IMR-90 (cell line): ENCODE data around the gene OLFM4. TPM values are rescaled to one million over a fixed set of nuclear protein-coding genes. Genes with fewer than 3 reads are reported as not detected.

ENCODE experiments used
- ATAC-seq: fragments of 200-7000 bp; cut with Tn5 transposase; 2 replicates; pipeline ENCODE4 v1.9.1; 2020; ENCODE audit warnings: low read depth, mild to moderate bottlenecking, moderate library complexity
- BruUV-seq: library from RNA; stranded (reverse); fragments of 400-500 nt; replicated peaks from 2 replicates; lab custom pipeline; 2021; lab: Mats Ljungman, UMichigan
- CTCF ChIA-PET: fragments of 300-600 bp; formaldehyde crosslinking; extraction: SDS; loops from one replicate; lab custom pipeline; 2021; ENCODE audit warnings: antibody characterized with exemption; lab: Yijun Ruan, JAX
- POLR2A ChIA-PET: fragments of 300-600 bp; sonication (Branson Sonifier 250); formaldehyde crosslinking; loops from one replicate; lab custom pipeline; 2022; ENCODE audit warnings: antibody characterized with exemption; ENCODE audit not compliant: unreplicated experiment; lab: Charles Lee
- DNase-seq: peaks from one replicate; pipeline ENCODE4 v3.0.0; 2013
- H2AFZ ChIP-seq: replicated peaks from 2 replicates; pipeline ENCODE3; 2013; ENCODE audit warnings: low read length, mild to moderate bottlenecking; ENCODE audit not compliant: poor library complexity
- H2AK5ac ChIP-seq: 2 replicates; pipeline ENCODE4 v1.6.1; 2013; ENCODE audit warnings: low read depth, low read length, inconsistent platforms
- H2AK9ac ChIP-seq: replicated peaks from 2 replicates; pipeline ENCODE3; 2013; ENCODE audit warnings: mild to moderate bottlenecking, low read depth, low read length, moderate library complexity; ENCODE audit not compliant: poor library complexity
- H2BK120ac ChIP-seq: 2 replicates; pipeline ENCODE4 v1.6.1; 2013; ENCODE audit warnings: low read depth, low read length, inconsistent platforms
- H2BK15ac ChIP-seq: 3 replicates; pipeline ENCODE4 v1.6.1; 2013; ENCODE audit warnings: low read depth, low read length, inconsistent platforms
- H2BK20ac ChIP-seq: 2 replicates; pipeline ENCODE4 v1.6.1; 2013; ENCODE audit warnings: low read depth, mild to moderate bottlenecking, inconsistent platforms, low read length, moderate library complexity
- H2BK5ac ChIP-seq: 2 replicates; pipeline ENCODE4 v1.6.1; 2013; ENCODE audit warnings: mild to moderate bottlenecking, low read depth, low read length, inconsistent platforms; ENCODE audit not compliant: poor library complexity, severe bottlenecking
- H3K14ac ChIP-seq: replicated peaks from 2 replicates; pipeline ENCODE4 v1.6.1; 2013; ENCODE audit warnings: low read depth, low read length, inconsistent platforms
- H3K18ac ChIP-seq: 2 replicates; pipeline ENCODE4 v1.6.1; 2013; ENCODE audit warnings: low read depth, low read length, control low read depth
- H3K23ac ChIP-seq: 2 replicates; pipeline ENCODE4 v1.6.1; 2013; ENCODE audit warnings: low read depth, low read length, inconsistent platforms
- H3K27ac ChIP-seq: 2 replicates; pipeline ENCODE4 v1.5.1; 2013; ENCODE audit warnings: mild to moderate bottlenecking, control low read depth, low read length; ENCODE audit not compliant: insufficient read depth
- H3K27me3 ChIP-seq: 2 replicates; pipeline ENCODE4 v1.6.1; 2013; ENCODE audit warnings: low read length; ENCODE audit not compliant: control insufficient read depth, insufficient read depth
- H3K36me3 ChIP-seq: 2 replicates; pipeline ENCODE4 v1.6.1; 2013; ENCODE audit warnings: low read length, mixed read lengths; ENCODE audit not compliant: control insufficient read depth, insufficient read depth
- H3K4ac ChIP-seq: 2 replicates; pipeline ENCODE4 v1.6.1; 2013; ENCODE audit warnings: low read depth, low read length, inconsistent platforms
- H3K4me1 ChIP-seq: 2 replicates; pipeline ENCODE4 v1.6.1; 2013; ENCODE audit warnings: low read length, mixed read lengths; ENCODE audit not compliant: control insufficient read depth, insufficient read depth
- H3K4me2 ChIP-seq: 2 replicates; pipeline ENCODE4 v1.6.1; 2013; ENCODE audit warnings: low read depth, mild to moderate bottlenecking, control low read depth, low read length, moderate library complexity
- H3K4me3 ChIP-seq: 2 replicates; pipeline ENCODE4 v1.5.1; 2013; ENCODE audit warnings: low read depth, mild to moderate bottlenecking, control low read depth, low read length, moderate library complexity; ENCODE audit not compliant: insufficient read depth
- H3K56ac ChIP-seq: 2 replicates; pipeline ENCODE4 v1.6.1; 2013; ENCODE audit warnings: low read length, inconsistent platforms; ENCODE audit not compliant: insufficient read depth; ENCODE audit errors: extremely low read depth
- H3K79me1 ChIP-seq, 2 experiments: 2 replicates each; pipeline ENCODE4 v1.6.1; 2013; ENCODE audit warnings: low read length in 2 of 2, inconsistent platforms in 1 of 2, low read depth in 1 of 2
- H3K9ac ChIP-seq: 2 replicates; pipeline ENCODE4 v1.6.1; 2013; ENCODE audit warnings: low read depth, low read length, control low read depth
- H3K9me1 ChIP-seq: 2 replicates; pipeline ENCODE4 v1.6.1; 2013; ENCODE audit warnings: low read length, inconsistent platforms; ENCODE audit not compliant: insufficient read depth
- H3K9me3 ChIP-seq: 2 replicates; pipeline ENCODE4 v1.6.1; 2013; ENCODE audit warnings: low read length; ENCODE audit not compliant: control insufficient read depth, insufficient read depth
- H4K20me1 ChIP-seq: 2 replicates; pipeline ENCODE4 v1.6.1; 2013; ENCODE audit warnings: low read length, inconsistent platforms; ENCODE audit not compliant: insufficient read depth
- H4K5ac ChIP-seq: 2 replicates; pipeline ENCODE4 v1.6.1; 2013; ENCODE audit warnings: mild to moderate bottlenecking, low read depth, low read length, control low read depth
- H4K8ac ChIP-seq, 2 experiments: 2 replicates each; pipeline ENCODE4 v1.6.1; 2013; ENCODE audit warnings: low read depth in 2 of 2, low read length in 2 of 2, control low read depth in 1 of 2, inconsistent platforms in 1 of 2
- H4K91ac ChIP-seq: 2 replicates; pipeline ENCODE4 v1.6.1; 2013; ENCODE audit warnings: low read depth, low read length, inconsistent platforms; ENCODE audit not compliant: insufficient read depth
- CHD1 ChIP-seq: IDR thresholded peaks from 2 replicates; pipeline ENCODE4 v1.6.1; 2012; ENCODE audit warnings: low read depth, low read length, improper control_type of control experiment
- MXI1 ChIP-seq: IDR thresholded peaks from 2 replicates; pipeline ENCODE4 v1.6.1; 2012; ENCODE audit warnings: low read depth, mild to moderate bottlenecking, low read length, moderate library complexity, borderline replicate concordance
- SMC3 ChIP-seq: fragments of 150-350 bp; IDR thresholded peaks from 2 replicates; pipeline ENCODE4 v1.6.1; 2016; ENCODE audit warnings: low read depth, mild to moderate bottlenecking, antibody characterized with exemption, low read length, moderate library complexity
- WGBS, 2 experiments: methylation state at CpG; one replicate each; pipeline versions ENCODE4 v1.1.5 to v1.1.7; 2013; ENCODE audit warnings: missing lambda C conversion rate in 2 of 2; ENCODE audit not compliant: insufficient read length in 1 of 2; ENCODE audit errors: extremely low coverage in 2 of 2; 5-methylcytosine and 5-hydroxymethylcytosine counted together
- dilution Hi-C: fragments of 300-500 bp; cut with HindIII; formaldehyde crosslinking; loops from one replicate; pipeline ENCODE4 v1.14.3; 2018; ENCODE audit warnings: low sequenced_read_pairs; ENCODE audit not compliant: unreplicated experiment
- in situ Hi-C: fragments of 300-500 bp; cut with MboI; formaldehyde crosslinking; loops from 3 replicates; pipeline ENCODE4 v1.14.3; 2019; ENCODE audit warnings: low sequenced_read_pairs, inconsistent platforms, mixed read lengths
- intact Hi-C: fragments of 100-400 bp; cut with micrococcal nuclease; formaldehyde crosslinking; loops from 2 replicates; pipeline ENCODE4 v1.10.0; 2022
- polyA plus RNA-seq, 3 experiments: library from polyadenylated mRNA; depleted of rRNA; stranded (reverse); fragments of >200 nt; gene quantifications; 2 replicates each; pipeline ENCODE4 v1.2.3, GENCODE V29; 2012; ENCODE audit warnings: low replicate concordance in 1 of 3
- total RNA-seq: library from RNA; depleted of rRNA; stranded (reverse); fragments of >200 nt; gene quantifications from 2 replicates; pipeline ENCODE4 v1.2.3, GENCODE V29; 2012

Gene OLFM4
- total and polyA plus RNA-seq, 2 of the 4 experiments (the other 2 are of a cell fraction), result not detected

GRCh38 chr13:53075356-53076041 is 46.9 kb downstream of the OLFM4 start:
- no peaks in the 10 kb centered on the region for H4K20me1 ChIP-seq

More at GRCh38 chr13:53075356-53076041, 46.9 kb downstream of the OLFM4 start:
- DNase-seq (no peak), ATAC-seq (no peak)
- no peak overlapping the region for H4K91ac ChIP-seq
- no peak overlapping the region for H2BK20ac ChIP-seq
- H3K9me3 ChIP-seq, result no peaks in the 10 kb centered on the region; the same call in 1 of the 2 replicates
- in situ Hi-C loops, result no loop called here
- H3K9me1 ChIP-seq, result no peaks in the 10 kb centered on the region
- no CpG with 5 or more reads among the region's 6 CpGs for WGBS, 2 experiments
- H3K23ac ChIP-seq, result no peak overlapping the region
- H3K36me3 ChIP-seq, result no peaks in the 10 kb centered on the region
- no peak overlapping the region for H3K4ac ChIP-seq
- intact Hi-C loops, result no loop called here
- no peak overlapping the region for H2BK15ac ChIP-seq
- BruUV-seq, result no TSS peak
- no peaks in the 10 kb centered on the region for H3K27me3 ChIP-seq
- H3K4me1 ChIP-seq, result no peaks in the 10 kb centered on the region
- H2AK9ac ChIP-seq, result no peak overlapping the region
- no peak overlapping the region for H3K56ac ChIP-seq
- no peak overlapping the region for H2BK5ac ChIP-seq
- H3K4me3 ChIP-seq, result no peak overlapping the region
- H3K79me1 ChIP-seq, result no peaks in the 10 kb centered on the region
- no peak overlapping the region for H3K27ac ChIP-seq
- no peak overlapping the region for H2AK5ac ChIP-seq
- H3K9ac ChIP-seq, result no peak overlapping the region
- dilution Hi-C loops, result no loop called here
- no peak overlapping the region for H4K8ac ChIP-seq
- no peak overlapping the region for H2AFZ ChIP-seq
- no peak overlapping the region for H3K4me2 ChIP-seq
- CTCF ChIA-PET, result no interaction called here
- H2BK120ac ChIP-seq, result no peak overlapping the region
- H3K14ac ChIP-seq, result no peak overlapping the region
- H4K5ac ChIP-seq, result no peak overlapping the region
- H3K18ac ChIP-seq, result no peak overlapping the region
- no peak for TF ChIP-seq MXI1
- TF ChIP-seq SMC3, result no peak
- no peak for TF ChIP-seq CHD1
- POLR2A ChIA-PET, result no interaction called here
